SK-N-MC (cell line): ENCODE data around the gene COL20A1.

Source experiments
- EZH2 ChIP-seq: fragments of 200-600 bp; sonication (generic); IDR thresholded peaks from one replicate; pipeline ENCODE4 v1.6.1; 2017; ENCODE audit warnings: antibody characterized with exemption
- POLR2AphosphoS5 ChIP-seq: IDR thresholded peaks from 2 replicates; pipeline ENCODE4 v1.6.1; 2012; ENCODE audit warnings: mild to moderate bottlenecking, low read depth, low read length, borderline replicate concordance

DNA sequence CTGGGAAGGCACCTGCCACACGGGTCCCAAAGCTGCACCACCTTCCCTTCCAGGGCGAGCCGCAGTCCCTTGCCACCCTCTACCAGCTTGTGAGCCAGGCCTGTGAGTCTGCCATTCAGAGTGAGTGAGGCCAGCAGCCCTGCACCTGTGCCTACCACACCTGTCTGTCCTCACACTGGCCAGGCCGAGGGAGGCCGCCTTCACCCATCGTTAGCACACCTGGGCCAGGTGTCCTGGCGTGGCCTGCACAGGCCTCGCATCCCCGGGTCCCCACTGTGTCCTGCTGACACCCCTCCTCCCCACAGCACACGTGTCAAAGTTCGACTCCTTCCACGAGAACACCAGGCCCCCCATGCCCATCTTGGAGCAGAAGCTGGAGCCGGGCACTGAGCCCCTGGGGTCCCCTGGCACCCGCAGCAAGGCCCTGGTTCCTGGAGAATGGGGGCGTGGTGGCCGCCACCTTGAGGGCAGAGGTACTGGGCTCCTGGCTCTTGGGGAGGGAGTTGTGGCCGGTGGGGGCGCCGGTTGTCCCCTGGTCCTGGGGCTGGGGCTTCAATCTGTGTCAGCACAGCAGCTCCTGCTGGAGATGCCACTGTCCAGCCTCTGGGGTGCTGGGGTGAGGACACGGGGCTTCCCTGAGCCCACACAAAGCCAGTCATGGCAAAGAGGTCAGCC is 35.2 kb downstream of the COL20A1 start:
- TF ChIP-seq POLR2AphosphoS5: no peak
- no peak for TF ChIP-seq EZH2
